Measurements from ENCODE around the gene IFT27.
"Not testable (repeated sequence)": the region's sequence is repeated elsewhere in the genome, so short reads cannot be mapped to it uniquely, and the experiment has no call there.

The IFT27 gene

DNA sequence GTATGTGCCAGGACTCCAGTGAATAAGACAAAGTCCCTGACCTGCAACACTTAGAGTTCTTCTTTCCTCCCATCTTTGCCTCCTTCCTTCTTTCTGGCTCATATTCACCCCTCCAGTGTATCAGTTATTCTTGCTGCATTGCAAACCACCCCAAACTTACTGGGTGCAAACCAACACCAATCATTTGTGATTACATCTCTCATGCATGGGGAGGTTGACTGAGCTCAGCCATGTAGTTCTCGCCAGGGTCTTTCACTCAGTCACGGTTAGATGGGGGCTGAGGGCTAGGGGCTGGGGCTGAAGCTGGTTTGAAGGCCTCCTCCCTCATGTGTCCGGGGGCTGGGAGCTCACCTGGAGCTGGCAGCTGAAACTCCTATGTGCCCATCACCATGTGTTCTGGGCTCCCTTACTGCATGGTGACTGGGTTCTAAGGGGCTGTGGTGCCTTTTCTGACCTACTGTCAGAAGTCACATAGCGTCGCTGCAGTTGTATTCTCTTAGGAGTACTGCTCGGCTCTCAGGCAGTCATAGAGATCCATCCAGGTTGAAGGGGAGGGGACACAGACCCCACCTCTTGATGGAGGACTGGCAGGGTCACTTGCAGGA, 37.4 kb downstream of the IFT27 start:
- H3K9me3 ChIP-seq (ENCODE audit: control insufficient read depth, low read depth, low read length): no peaks in the 10 kb centered on the region
- H3K4me1 ChIP-seq (ENCODE audit: control insufficient read depth, low read depth, low read length): no peaks in the 10 kb centered on the region
- H3K4me3 ChIP-seq (ENCODE audit: low read length): no peak overlapping the region
- H3K9ac ChIP-seq (ENCODE audit: low read length): no peak overlapping the region
- peaks cover 5% of the 10 kb centered on the region for H3K27me3 ChIP-seq (ENCODE audit: control insufficient read depth, insufficient read depth, low read length)
- H3K36me3 ChIP-seq (ENCODE audit: control insufficient read depth, low read depth, low read length): no peaks in the 10 kb centered on the region
- H3K27ac ChIP-seq (ENCODE audit: low read length): no peak overlapping the region

GRCh38 chr22:36737776-36738175, 38.1 kb downstream of the IFT27 start:
- Histone ChIP-seq H3K9me3 (ENCODE audit: control insufficient read depth, low read depth, low read length) (no peaks in the 10 kb centered on the region), H3K36me3 (ENCODE audit: control insufficient read depth, low read depth, low read length) (no peaks in the 10 kb centered on the region), H3K27ac (ENCODE audit: low read length) (no peak overlapping the region), H3K9ac (ENCODE audit: low read length) (no peak overlapping the region), H3K4me3 (ENCODE audit: low read length) (no peak overlapping the region), H3K4me1 (ENCODE audit: control insufficient read depth, low read depth, low read length) (no peaks in the 10 kb centered on the region), H3K27me3 (ENCODE audit: control insufficient read depth, insufficient read depth, low read length) (peaks cover 5% of the 10 kb centered on the region)

GRCh38 chr22:36736701-36737320, 39.1 kb downstream of the IFT27 start:
- Histone ChIP-seq H3K36me3 (ENCODE audit: control insufficient read depth, low read depth, low read length) (no peaks in the 10 kb centered on the region), H3K9ac (ENCODE audit: low read length) (no peak overlapping the region), H3K4me1 (ENCODE audit: control insufficient read depth, low read depth, low read length) (no peaks in the 10 kb centered on the region), H3K9me3 (ENCODE audit: control insufficient read depth, low read depth, low read length) (no peaks in the 10 kb centered on the region), H3K27me3 (ENCODE audit: control insufficient read depth, insufficient read depth, low read length) (peaks cover 5% of the 10 kb centered on the region), H3K4me3 (ENCODE audit: low read length) (no peak overlapping the region), H3K27ac (ENCODE audit: low read length) (no peak overlapping the region)

GRCh38 chr22:36734171-36735058, 41.5 kb downstream of the IFT27 start:
- no peaks in the 10 kb centered on the region for H3K36me3 ChIP-seq (ENCODE audit: control insufficient read depth, low read depth, low read length)
- no peak overlapping the region for H3K4me3 ChIP-seq (ENCODE audit: low read length)
- H3K9me3 ChIP-seq (ENCODE audit: control insufficient read depth, low read depth, low read length): no peaks in the 10 kb centered on the region
- H3K27ac ChIP-seq (ENCODE audit: low read length): no peak overlapping the region
- no peaks in the 10 kb centered on the region for H3K4me1 ChIP-seq (ENCODE audit: control insufficient read depth, low read depth, low read length)
- no peak overlapping the region for H3K9ac ChIP-seq (ENCODE audit: low read length)
- peaks cover 5% of the 10 kb centered on the region for H3K27me3 ChIP-seq (ENCODE audit: control insufficient read depth, insufficient read depth, low read length)

DNA sequence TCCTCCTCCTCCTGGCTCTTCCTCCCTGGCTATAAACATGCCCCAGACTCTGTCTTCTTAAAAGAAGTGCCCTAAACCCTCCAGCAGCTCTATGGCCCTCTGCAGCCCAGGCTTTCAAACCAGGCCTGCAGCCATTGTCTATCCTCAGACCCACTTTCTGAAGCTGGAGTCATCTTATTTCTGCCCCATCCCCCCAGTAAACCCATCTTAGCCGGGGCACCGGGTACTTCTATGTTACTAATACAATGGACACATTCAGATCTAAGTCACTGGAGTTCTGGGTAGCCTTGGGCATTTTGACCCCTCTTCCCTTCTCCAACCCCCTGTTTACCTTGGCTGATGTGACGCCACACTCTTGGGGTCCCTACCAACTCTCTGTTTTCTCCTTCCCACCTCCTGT, 42.6 kb downstream of the IFT27 start:
- no peaks in the 10 kb centered on the region for H3K4me1 ChIP-seq (ENCODE audit: control insufficient read depth, low read depth, low read length)
- H3K36me3 ChIP-seq (ENCODE audit: control insufficient read depth, low read depth, low read length): no peaks in the 10 kb centered on the region
- H3K9me3 ChIP-seq (ENCODE audit: control insufficient read depth, low read depth, low read length): no peaks in the 10 kb centered on the region
- peaks cover 5% of the 10 kb centered on the region for H3K27me3 ChIP-seq (ENCODE audit: control insufficient read depth, insufficient read depth, low read length)
- H3K4me3 ChIP-seq (ENCODE audit: low read length): no peak overlapping the region
- no peak overlapping the region for H3K9ac ChIP-seq (ENCODE audit: low read length)
- no peak overlapping the region for H3K27ac ChIP-seq (ENCODE audit: low read length)

- H3K9me3 ChIP-seq (ENCODE audit: control insufficient read depth, low read depth, low read length): no peaks in the 10 kb centered on the region
- H3K36me3 ChIP-seq (ENCODE audit: control insufficient read depth, low read depth, low read length): no peaks in the 10 kb centered on the region
- H3K4me3 ChIP-seq (ENCODE audit: low read length): no peak overlapping the region
- no peak overlapping the region for H3K9ac ChIP-seq (ENCODE audit: low read length)
- peaks cover 5% of the 10 kb centered on the region for H3K27me3 ChIP-seq (ENCODE audit: control insufficient read depth, insufficient read depth, low read length)
- no peak overlapping the region for H3K27ac ChIP-seq (ENCODE audit: low read length)
- H3K4me1 ChIP-seq (ENCODE audit: control insufficient read depth, low read depth, low read length): no peaks in the 10 kb centered on the region
These were observed 43.3 kb downstream of the IFT27 start for GRCh38 chr22:36732609-36733008.

DNA sequence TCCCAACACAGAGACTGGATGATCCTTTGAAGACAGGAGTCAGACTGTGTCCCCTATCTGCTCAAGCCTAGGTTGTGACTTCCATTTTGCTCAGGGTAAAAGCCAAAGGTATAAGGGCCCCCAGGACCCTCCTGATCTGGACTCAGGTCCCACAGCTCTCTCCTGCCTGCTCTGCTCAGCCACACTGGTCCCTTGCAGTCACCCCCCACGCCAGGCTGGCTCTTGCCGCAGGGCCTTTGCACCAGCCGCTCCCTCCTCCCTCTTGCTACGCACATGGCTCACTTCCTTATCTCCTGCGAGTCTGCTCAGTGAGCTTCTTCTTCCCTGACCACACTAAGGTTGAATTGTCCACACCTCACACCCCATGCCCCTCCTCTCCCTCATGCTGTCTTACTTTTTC, 44.0 kb downstream of the IFT27 start:
- H3K9ac ChIP-seq (ENCODE audit: low read length): no peak overlapping the region
- H3K27ac ChIP-seq (ENCODE audit: low read length): no peak overlapping the region
- H3K9me3 ChIP-seq (ENCODE audit: control insufficient read depth, low read depth, low read length): no peaks in the 10 kb centered on the region
- H3K4me1 ChIP-seq (ENCODE audit: control insufficient read depth, low read depth, low read length): no peaks in the 10 kb centered on the region
- no peaks in the 10 kb centered on the region for H3K27me3 ChIP-seq (ENCODE audit: control insufficient read depth, insufficient read depth, low read length)
- H3K36me3 ChIP-seq (ENCODE audit: control insufficient read depth, low read depth, low read length): no peaks in the 10 kb centered on the region
- H3K4me3 ChIP-seq (ENCODE audit: low read length): no peak overlapping the region

GRCh38 chr22:36731321-36731720, 44.6 kb downstream of the IFT27 start:
- not testable (repeated sequence) for H3K36me3 ChIP-seq (ENCODE audit: control insufficient read depth, low read depth, low read length); H3K27me3 ChIP-seq (ENCODE audit: control insufficient read depth, insufficient read depth, low read length); H3K4me1 ChIP-seq (ENCODE audit: control insufficient read depth, low read depth, low read length); H3K27ac ChIP-seq (ENCODE audit: low read length); H3K4me3 ChIP-seq (ENCODE audit: low read length); H3K9ac ChIP-seq (ENCODE audit: low read length); H3K9me3 ChIP-seq (ENCODE audit: control insufficient read depth, low read depth, low read length)

DNA sequence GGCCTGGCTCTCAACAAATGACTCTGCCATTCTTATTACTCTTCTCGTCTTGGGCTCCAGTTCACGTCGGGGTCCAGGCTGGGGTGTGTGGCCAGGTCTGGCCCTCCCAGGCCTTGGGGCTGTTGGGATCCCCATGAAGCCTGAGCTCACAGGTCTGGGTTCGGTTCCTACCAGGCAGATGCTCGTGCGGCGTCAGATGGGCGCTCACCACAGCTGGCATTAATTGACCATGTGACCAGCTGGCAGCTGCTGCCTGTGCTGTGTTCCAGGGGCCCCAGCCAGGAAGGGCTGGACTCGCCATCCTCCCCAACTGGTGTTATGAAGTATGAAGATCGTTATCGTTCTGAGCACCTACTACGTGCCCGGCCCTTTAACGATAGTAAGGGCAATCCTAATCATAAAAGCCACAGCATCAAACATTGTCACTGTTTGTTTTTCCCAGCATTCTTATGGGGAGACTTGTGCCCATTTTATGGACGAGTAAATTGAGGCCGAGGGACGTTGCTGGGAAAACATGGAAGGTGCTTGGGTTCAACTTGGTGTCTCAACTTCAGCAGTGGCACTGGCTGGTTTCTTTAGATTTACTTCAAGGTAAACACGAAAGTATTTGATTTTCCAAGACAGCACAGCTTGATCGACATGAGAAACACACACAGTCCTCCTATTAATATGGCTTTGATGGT, 45.6 kb downstream of the IFT27 start:
- Histone ChIP-seq H3K9ac (ENCODE audit: low read length) (no peak overlapping the region), H3K27ac (ENCODE audit: low read length) (no peak overlapping the region), H3K9me3 (ENCODE audit: control insufficient read depth, low read depth, low read length) (no peaks in the 10 kb centered on the region), H3K4me3 (ENCODE audit: low read length) (no peak overlapping the region), H3K36me3 (ENCODE audit: control insufficient read depth, low read depth, low read length) (no peaks in the 10 kb centered on the region), H3K27me3 (ENCODE audit: control insufficient read depth, insufficient read depth, low read length) (no peaks in the 10 kb centered on the region), H3K4me1 (ENCODE audit: control insufficient read depth, low read depth, low read length) (no peaks in the 10 kb centered on the region)

DNA sequence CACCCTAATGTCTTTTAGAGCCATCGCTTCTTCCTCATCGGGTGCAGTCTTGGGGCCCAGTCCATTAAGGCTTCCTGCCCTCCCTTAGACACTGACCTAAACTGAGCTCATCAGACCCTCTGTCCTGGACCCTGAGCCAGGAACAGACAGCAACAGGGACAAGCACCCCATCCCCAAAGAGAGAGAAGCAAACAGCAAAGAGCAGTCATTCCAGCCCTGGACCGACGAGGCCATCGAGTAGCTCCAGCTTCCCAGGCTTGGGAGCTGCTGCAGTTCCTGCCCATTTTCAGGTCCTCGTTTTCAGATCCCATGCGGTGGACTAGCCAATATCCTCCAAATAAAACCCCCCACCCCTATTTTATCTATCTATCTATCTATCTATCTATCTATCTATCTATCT, 46.6 kb downstream of the IFT27 start:
- H3K9me3 ChIP-seq (ENCODE audit: control insufficient read depth, low read depth, low read length): no peaks in the 10 kb centered on the region
- no peaks in the 10 kb centered on the region for H3K27me3 ChIP-seq (ENCODE audit: control insufficient read depth, insufficient read depth, low read length)
- no peak overlapping the region for H3K27ac ChIP-seq (ENCODE audit: low read length)
- H3K4me1 ChIP-seq (ENCODE audit: control insufficient read depth, low read depth, low read length): no peaks in the 10 kb centered on the region
- H3K36me3 ChIP-seq (ENCODE audit: control insufficient read depth, low read depth, low read length): no peaks in the 10 kb centered on the region
- no peak overlapping the region for H3K9ac ChIP-seq (ENCODE audit: low read length)
- no peak overlapping the region for H3K4me3 ChIP-seq (ENCODE audit: low read length)

DNA sequence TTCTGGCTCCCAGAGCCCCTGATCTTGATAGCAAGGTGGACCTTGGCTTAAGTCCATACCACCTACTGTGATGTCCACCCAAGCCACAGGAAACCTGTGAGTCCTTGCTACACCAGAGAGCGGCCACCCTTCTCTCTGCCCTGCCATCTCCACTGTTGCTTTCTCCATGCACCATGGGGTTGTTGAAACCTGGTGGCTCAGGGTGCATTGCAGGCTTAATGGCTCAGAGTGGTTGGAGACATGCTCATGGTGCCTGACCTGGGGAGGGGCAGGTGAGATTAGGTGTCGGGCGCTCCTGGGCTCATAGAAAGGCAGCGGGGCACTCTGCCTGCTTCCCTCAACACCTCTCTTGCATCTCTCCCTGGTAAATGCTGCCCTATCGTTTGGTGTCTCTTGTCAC, 47.4 kb downstream of the IFT27 start:
- no peak overlapping the region for H3K27ac ChIP-seq (ENCODE audit: low read length)
- H3K27me3 ChIP-seq (ENCODE audit: control insufficient read depth, insufficient read depth, low read length): no peaks in the 10 kb centered on the region
- H3K4me3 ChIP-seq (ENCODE audit: low read length): no peak overlapping the region

More for the DNA sequence above, 47.4 kb downstream of the IFT27 start:
- no peaks in the 10 kb centered on the region for H3K4me1 ChIP-seq (ENCODE audit: control insufficient read depth, low read depth, low read length)
- no peak overlapping the region for H3K9ac ChIP-seq (ENCODE audit: low read length)
- no peaks in the 10 kb centered on the region for H3K36me3 ChIP-seq (ENCODE audit: control insufficient read depth, low read depth, low read length)
- no peaks in the 10 kb centered on the region for H3K9me3 ChIP-seq (ENCODE audit: control insufficient read depth, low read depth, low read length)
